Prostate gland (tissue), 2 donors: Measurements from ENCODE around the gene TOP1. TPM values are rescaled to one million over a fixed set of nuclear protein-coding genes. Genes with fewer than 3 reads are reported as not detected.

Experiments
- DNase-seq: peaks from one replicate; pipeline ENCODE4 v3.0.0-alpha.2; 2019; ENCODE audit warnings: low spot score
- H3K27ac ChIP-seq, 2 donors: fragments of 200-600 bp; sonication (generic); 2 replicates each; pipeline ENCODE4 v1.5.1; 2017 to 2019
- H3K27me3 ChIP-seq: fragments of 200-600 bp; sonication (generic); replicated peaks from 2 replicates; pipeline ENCODE4 v1.5.1; 2019; ENCODE audit not compliant: insufficient read depth
- H3K36me3 ChIP-seq, 2 donors: fragments of 200-600 bp; sonication (generic); 1 replicate in 1 of 2; 2 replicates in 1 of 2; pipeline versions ENCODE4 v1.5.1 to v1.8.1; 2017 to 2019
- H3K4me1 ChIP-seq: fragments of 200-600 bp; sonication (generic); replicated peaks from 2 replicates; pipeline ENCODE4 v1.5.1; 2019
- H3K4me3 ChIP-seq, 2 donors: fragments of 200-600 bp; sonication (generic); 2 replicates each; pipeline ENCODE4 v1.5.1; 2017 to 2019
- H3K9me3 ChIP-seq: fragments of 200-600 bp; sonication (generic); 2 replicates; pipeline ENCODE4 v1.5.1; 2017
- POLR2A ChIP-seq: fragments of 450-650 bp; IDR thresholded peaks from one replicate; pipeline ENCODE4 v1.6.1; 2016; ENCODE audit warnings: antibody characterized with exemption, mild to moderate bottlenecking
- POLR2AphosphoS5 ChIP-seq: sonication (generic); formaldehyde crosslinking; IDR thresholded peaks from one replicate; pipeline ENCODE4 v1.6.1; 2017; ENCODE audit warnings: antibody characterized with exemption
- WGBS: methylation state at CpG from one replicate; pipeline ENCODE4 v1.1.5; 2018; 5-methylcytosine and 5-hydroxymethylcytosine counted together
- intact Hi-C: fragments of 100-400 bp; cut with DNase I; formaldehyde crosslinking; loops from one replicate; pipeline ENCODE4 v1.14.2; 2022
- total RNA-seq, 2 donors: library from RNA; depleted of rRNA; stranded (reverse); fragments of >200 nt; gene quantifications; one replicate each; pipeline ENCODE4 v1.1.0, GENCODE V29; 2016
- TF ChIP-seq, protein P1 (sequence below), 4 experiments: fragments of 200-600 bp in 2 of 4; fragments of 450-650 bp in 2 of 4; sonication (generic) in 2 of 4; IDR thresholded peaks; 1 replicate in 3 of 4; 2 replicates in 1 of 4; pipeline ENCODE4 v1.5.1; 2016 to 2019; ENCODE audit warnings: antibody characterized with exemption in 4 of 4, mild to moderate bottlenecking in 2 of 4, moderate library complexity in 2 of 4

Gene TOP1
- total RNA-seq, 2 donors from 2014 or later = 32.3 to 36.9 TPM

DNA sequence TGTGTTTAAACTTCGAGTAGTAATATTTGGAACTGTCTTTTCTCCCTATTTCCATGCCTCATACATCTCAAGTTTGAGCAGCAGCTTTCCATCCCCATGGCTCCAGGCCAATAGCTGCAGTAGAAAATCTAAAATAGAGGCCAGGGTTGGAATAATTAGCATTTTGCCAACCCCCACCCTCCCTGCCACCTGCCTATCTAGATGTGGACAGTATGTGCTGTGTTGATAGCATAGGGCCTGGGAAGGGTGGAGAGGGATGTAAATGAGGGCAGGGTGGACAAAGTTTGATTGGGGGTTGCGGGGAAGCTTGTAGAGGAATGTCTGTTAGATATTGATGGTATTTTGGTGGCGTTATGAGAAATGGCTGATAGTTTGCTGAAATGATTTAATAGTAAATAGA, 5.6 kb downstream of the TOP1 start:
- no peaks in the 10 kb centered on the region for H3K36me3 ChIP-seq
- 88% methylated on average over 3 of the region's 3 CpGs for WGBS
- H3K9me3 ChIP-seq = no peaks in the 10 kb centered on the region
- intact Hi-C loops = loop anchor here (5.0 kb wide), 1 partner anchor 43 kb away; no protein-coding TSS in a partner anchor
- H3K27ac ChIP-seq = no peak overlapping the region
- peaks cover 8% of the 10 kb centered on the region for H3K4me1 ChIP-seq
- TF ChIP-seq POLR2A (no peak), POLR2AphosphoS5 (no peak)
- TF ChIP-seq, protein P1, sequence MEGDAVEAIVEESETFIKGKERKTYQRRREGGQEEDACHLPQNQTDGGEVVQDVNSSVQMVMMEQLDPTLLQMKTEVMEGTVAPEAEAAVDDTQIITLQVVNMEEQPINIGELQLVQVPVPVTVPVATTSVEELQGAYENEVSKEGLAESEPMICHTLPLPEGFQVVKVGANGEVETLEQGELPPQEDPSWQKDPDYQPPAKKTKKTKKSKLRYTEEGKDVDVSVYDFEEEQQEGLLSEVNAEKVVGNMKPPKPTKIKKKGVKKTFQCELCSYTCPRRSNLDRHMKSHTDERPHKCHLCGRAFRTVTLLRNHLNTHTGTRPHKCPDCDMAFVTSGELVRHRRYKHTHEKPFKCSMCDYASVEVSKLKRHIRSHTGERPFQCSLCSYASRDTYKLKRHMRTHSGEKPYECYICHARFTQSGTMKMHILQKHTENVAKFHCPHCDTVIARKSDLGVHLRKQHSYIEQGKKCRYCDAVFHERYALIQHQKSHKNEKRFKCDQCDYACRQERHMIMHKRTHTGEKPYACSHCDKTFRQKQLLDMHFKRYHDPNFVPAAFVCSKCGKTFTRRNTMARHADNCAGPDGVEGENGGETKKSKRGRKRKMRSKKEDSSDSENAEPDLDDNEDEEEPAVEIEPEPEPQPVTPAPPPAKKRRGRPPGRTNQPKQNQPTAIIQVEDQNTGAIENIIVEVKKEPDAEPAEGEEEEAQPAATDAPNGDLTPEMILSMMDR (IDR thresholded peaks at IDR 0.05) = no peak
- H3K27me3 ChIP-seq = no peaks in the 10 kb centered on the region
- no peak overlapping the region for H3K4me3 ChIP-seq
- no peak for DNase-seq

DNA sequence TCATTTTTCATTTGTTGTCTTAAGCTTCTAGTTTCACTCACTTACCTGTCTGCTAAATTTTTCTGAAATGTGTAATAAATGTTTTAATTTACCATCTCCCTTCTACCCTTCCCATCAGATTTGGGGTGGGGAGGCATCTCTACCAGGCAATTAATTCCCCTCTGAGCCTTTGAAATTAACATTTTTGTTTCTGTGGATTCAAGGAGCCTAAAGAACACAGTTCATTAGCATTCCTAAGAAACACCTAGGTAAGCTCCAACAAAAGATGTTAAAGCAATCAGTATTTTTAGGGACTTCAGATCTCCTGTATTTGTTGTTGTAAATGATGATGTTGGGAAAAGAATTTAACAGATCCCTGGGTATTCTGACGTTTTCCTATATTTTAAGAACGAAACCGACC, 6.6 kb downstream of the TOP1 start:
- DNase-seq = no peak
- WGBS = 72% methylated on average over 3 of the region's 3 CpGs
- TF ChIP-seq, protein P1 (IDR thresholded peaks at IDR 0.05) = no peak
- TF ChIP-seq POLR2AphosphoS5 = no peak
- TF ChIP-seq POLR2A = no peak
- Histone ChIP-seq H3K36me3 (no peaks in the 10 kb centered on the region), H3K4me3 (no peak overlapping the region), H3K27ac (no peak overlapping the region), H3K27me3 (no peaks in the 10 kb centered on the region), H3K4me1 (peaks cover 8% of the 10 kb centered on the region), H3K9me3 (no peaks in the 10 kb centered on the region)
- intact Hi-C loops = no loop called here

DNA sequence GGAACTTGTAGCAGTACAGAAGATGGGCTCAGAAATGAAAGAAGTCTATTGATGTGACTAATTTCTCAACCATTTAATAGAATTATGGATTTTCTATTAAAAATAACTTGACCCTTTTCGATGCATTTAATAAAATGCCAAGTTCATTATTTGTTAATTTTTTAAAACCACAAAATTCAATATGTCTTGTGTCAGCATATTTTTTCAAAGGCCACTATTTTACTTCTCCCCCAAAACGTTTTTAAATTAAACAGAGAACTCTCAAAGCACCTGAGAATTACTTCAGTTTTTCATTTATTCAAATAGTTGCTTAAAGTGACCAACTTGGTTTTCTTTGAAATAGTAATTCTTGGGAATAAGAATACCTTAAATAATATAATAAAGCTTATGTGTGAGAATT, 8.6 kb downstream of the TOP1 start:
- intact Hi-C loops = no loop called here
- 73% methylated on average over 2 of the region's 2 CpGs for WGBS
- no peaks in the 10 kb centered on the region for H3K27me3 ChIP-seq
- H3K4me1 ChIP-seq = no peaks in the 10 kb centered on the region
- no peaks in the 10 kb centered on the region for H3K9me3 ChIP-seq
- no peak overlapping the region for H3K27ac ChIP-seq
- no peak for TF ChIP-seq POLR2A
- no peak for TF ChIP-seq POLR2AphosphoS5
- TF ChIP-seq, protein P1 (IDR thresholded peaks at IDR 0.05) = no peak
- no peaks in the 10 kb centered on the region for H3K36me3 ChIP-seq
- no peak for DNase-seq
- no peak overlapping the region for H3K4me3 ChIP-seq

DNA sequence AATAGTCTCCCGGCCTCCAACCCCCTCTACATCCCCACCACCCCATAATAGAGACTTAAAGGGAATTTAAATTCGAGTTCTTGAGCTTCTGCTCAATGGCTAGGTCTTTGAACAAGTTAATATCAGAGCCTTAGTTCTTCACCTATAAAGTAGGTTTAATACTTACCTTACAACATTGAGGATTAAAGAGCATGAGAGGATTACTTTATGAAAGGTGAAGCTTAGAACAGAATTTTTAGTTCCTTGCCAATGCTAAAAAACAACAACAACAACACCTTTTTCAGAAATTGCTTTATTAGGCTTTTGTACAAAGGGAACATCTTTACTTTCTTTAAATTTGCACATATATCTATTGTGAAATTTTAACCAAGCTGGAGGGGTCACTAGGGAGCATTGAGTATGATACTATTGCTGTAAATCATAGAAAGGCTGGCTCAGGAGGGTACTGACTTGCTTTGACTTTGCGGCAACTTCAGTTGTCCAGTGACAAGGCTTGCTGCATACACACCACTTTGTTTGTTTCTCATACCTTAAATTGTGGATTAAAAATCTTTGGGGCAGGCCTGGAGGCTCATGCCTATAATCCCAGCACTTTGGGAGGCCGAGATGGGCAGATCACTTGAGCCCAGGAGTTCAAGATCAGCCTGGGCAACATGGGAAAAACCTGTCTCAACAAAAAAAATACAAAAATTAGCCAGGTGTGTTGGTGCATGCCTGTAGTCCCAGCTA, 9.7 kb downstream of the TOP1 start:
- intact Hi-C loops = no loop called here
- DNase-seq = no peak
- 93% methylated on average over 4 of the region's 4 CpGs for WGBS
- no peaks in the 10 kb centered on the region for H3K9me3 ChIP-seq
- no peak overlapping the region for H3K4me3 ChIP-seq
- no peak overlapping the region for H3K27ac ChIP-seq
- no peaks in the 10 kb centered on the region for H3K27me3 ChIP-seq
- no peaks in the 10 kb centered on the region for H3K36me3 ChIP-seq
- TF ChIP-seq POLR2AphosphoS5 (no peak), POLR2A (no peak)
- TF ChIP-seq, protein P1 (IDR thresholded peaks at IDR 0.05) = no peak
- H3K4me1 ChIP-seq = no peaks in the 10 kb centered on the region

DNA sequence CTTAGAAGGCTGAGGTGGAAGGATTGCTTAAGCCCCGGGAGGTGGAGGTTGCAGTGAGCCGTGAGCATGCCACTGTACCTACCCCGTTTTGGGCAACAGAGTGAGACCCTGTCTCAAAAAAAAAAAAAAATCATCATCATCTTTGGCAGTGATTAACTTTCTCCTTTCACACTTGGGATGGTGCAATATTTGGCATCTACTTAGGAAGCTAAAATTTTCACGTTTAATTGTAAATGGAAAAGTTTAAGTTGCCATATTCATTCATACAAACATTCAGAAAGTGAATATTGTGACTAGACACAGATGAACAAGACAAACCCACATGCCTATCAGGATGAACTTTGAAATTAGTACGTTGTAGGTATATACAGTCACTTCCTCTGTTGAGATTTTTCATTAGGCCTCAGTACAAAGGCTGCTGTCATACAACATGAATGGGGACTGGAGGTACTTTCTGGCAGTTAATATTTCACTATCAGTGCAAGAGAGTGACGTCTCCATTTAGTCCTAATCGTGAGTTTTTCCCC, 10.3 kb downstream of the TOP1 start:
- WGBS = 84% methylated on average over 7 of the region's 7 CpGs
- Histone ChIP-seq H3K4me1 (no peaks in the 10 kb centered on the region), H3K36me3 (no peaks in the 10 kb centered on the region), H3K27me3 (no peaks in the 10 kb centered on the region), H3K27ac (no peak overlapping the region), H3K9me3 (no peaks in the 10 kb centered on the region), H3K4me3 (no peak overlapping the region)
- no peak for DNase-seq
- no peak for TF ChIP-seq POLR2A
- TF ChIP-seq, protein P1 (IDR thresholded peaks at IDR 0.05) = no peak
- TF ChIP-seq POLR2AphosphoS5 = no peak
- intact Hi-C loops = no loop called here
